OCI-LY7 (cell line): Measurements from ENCODE around the gene DHRS4L2.
"Not testable (repeated sequence)": the region's sequence is repeated elsewhere in the genome, so short reads cannot be mapped to it uniquely, and the experiment has no call there.

Source experiments
- EZH2phosphoT487 ChIP-seq: fragments of 200-600 bp; sonication (generic); IDR thresholded peaks from 2 replicates; pipeline ENCODE4 v1.6.1; 2018; ENCODE audit warnings: low read depth, borderline replicate concordance, mild to moderate bottlenecking, mixed run types, antibody characterized with exemption, low read length, moderate library complexity, mixed read lengths
- TF ChIP-seq, protein P1 (sequence below): fragments of 200-600 bp; sonication (generic); conservative IDR thresholded peaks from 2 replicates; pipeline ENCODE4 v1.5.1; 2014; ENCODE audit warnings: mild to moderate bottlenecking, antibody characterized with exemption, low read length, moderate library complexity, mixed read lengths

DNA sequence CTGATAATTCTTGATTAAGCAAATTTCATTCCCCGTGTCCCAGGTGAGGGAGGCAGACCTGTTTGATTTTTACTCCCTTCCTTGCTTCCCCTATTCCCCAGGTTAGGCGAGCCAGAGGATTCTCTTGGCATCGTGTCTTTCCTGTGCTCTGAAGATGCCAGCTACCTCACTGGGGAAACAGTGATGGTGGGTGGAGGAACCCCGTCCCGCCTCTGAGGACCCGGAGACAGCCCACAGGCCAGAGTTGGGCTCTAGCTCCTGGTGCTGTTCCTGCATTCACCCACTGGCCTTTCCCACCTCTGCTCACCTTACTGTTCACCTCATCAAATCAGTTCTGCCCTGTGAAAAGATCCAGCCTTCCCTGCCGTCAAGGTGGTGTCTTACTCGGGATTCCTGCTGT, 62.0 kb downstream of the DHRS4L2 start:
- TF ChIP-seq, protein P1, sequence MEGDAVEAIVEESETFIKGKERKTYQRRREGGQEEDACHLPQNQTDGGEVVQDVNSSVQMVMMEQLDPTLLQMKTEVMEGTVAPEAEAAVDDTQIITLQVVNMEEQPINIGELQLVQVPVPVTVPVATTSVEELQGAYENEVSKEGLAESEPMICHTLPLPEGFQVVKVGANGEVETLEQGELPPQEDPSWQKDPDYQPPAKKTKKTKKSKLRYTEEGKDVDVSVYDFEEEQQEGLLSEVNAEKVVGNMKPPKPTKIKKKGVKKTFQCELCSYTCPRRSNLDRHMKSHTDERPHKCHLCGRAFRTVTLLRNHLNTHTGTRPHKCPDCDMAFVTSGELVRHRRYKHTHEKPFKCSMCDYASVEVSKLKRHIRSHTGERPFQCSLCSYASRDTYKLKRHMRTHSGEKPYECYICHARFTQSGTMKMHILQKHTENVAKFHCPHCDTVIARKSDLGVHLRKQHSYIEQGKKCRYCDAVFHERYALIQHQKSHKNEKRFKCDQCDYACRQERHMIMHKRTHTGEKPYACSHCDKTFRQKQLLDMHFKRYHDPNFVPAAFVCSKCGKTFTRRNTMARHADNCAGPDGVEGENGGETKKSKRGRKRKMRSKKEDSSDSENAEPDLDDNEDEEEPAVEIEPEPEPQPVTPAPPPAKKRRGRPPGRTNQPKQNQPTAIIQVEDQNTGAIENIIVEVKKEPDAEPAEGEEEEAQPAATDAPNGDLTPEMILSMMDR: not testable (repeated sequence)
- not testable (repeated sequence) for TF ChIP-seq EZH2phosphoT487
